GM10266 (cell line): ENCODE data around the gene OR3A1.
"Not testable (repeated sequence)": the region's sequence is repeated elsewhere in the genome, so short reads cannot be mapped to it uniquely, and the experiment has no call there.

ENCODE experiments used
- DNase-seq: peaks from one replicate; pipeline ENCODE4 v3.0.0; 2012; ENCODE audit errors: extremely low spot score
- TF ChIP-seq, protein P1 (sequence below): IDR thresholded peaks from 2 replicates; pipeline ENCODE4 v1.5.1; 2012; ENCODE audit warnings: mild to moderate bottlenecking, low read depth; ENCODE audit not compliant: control insufficient read depth, insufficient read depth; ENCODE audit errors: missing control alignments

OR3A1 gene

GRCh38 chr17:3276126-3276525, 22.0 kb downstream of the OR3A1 start:
- DNase-seq: no peak
- TF ChIP-seq, protein P1, sequence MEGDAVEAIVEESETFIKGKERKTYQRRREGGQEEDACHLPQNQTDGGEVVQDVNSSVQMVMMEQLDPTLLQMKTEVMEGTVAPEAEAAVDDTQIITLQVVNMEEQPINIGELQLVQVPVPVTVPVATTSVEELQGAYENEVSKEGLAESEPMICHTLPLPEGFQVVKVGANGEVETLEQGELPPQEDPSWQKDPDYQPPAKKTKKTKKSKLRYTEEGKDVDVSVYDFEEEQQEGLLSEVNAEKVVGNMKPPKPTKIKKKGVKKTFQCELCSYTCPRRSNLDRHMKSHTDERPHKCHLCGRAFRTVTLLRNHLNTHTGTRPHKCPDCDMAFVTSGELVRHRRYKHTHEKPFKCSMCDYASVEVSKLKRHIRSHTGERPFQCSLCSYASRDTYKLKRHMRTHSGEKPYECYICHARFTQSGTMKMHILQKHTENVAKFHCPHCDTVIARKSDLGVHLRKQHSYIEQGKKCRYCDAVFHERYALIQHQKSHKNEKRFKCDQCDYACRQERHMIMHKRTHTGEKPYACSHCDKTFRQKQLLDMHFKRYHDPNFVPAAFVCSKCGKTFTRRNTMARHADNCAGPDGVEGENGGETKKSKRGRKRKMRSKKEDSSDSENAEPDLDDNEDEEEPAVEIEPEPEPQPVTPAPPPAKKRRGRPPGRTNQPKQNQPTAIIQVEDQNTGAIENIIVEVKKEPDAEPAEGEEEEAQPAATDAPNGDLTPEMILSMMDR: no peak

DNA sequence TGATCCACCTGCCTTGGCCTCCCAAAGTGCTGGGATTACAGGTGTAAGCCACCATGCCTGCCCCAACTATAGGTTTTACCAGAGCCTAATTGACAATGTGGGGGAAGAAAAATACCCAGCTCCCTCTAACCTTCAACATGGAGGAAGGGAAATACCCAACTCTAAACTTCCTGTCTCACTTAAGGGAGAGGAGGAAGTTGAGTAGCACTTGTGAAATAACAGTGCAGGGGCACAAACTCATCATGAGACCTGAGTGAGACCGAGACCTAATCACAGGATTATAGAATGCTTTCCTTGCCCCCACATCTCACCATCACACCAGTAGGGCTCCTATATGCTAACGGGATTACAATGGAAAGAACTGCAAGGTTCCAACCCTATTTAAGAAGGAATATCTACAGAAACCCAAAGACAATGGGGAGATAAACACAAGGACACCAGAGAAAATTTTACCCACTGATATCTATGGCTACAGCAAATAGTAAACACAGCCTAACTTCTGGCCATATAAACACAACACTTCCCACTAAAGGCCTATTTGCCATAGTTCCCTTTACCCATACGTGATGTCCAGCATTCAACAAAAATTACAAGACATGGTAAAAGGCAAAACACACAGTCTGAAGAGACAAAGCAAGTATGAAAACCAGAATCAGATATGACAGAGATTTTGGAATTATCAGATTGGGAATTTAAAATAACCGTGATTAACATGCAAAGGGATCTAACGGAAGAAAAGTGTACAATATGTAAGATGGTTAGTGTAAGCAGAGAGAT, 26.9 kb downstream of the OR3A1 start:
- no peak for DNase-seq
- TF ChIP-seq, protein P1: no peak

DNA sequence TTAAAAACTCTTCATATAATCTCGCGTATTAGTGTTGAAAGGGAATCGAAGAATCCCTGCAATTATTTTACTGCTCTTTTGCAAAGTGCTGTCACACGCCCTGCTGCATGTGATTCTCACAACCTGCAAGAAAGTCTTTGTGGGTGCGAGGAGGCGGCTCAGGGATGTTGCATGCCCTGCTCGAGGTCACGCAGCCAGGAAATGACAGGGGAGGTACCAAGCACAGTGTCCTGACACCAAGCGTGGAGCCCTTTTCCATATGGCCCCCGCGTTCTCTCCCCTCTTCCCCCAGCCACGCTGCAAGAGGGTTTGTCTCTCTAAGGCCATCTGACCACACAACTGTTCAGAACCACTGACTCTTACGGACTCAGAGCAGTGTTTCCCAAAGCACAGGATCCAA, 37.6 kb downstream of the OR3A1 start:
- TF ChIP-seq, protein P1: no peak
- DNase-seq: no peak

DNA sequence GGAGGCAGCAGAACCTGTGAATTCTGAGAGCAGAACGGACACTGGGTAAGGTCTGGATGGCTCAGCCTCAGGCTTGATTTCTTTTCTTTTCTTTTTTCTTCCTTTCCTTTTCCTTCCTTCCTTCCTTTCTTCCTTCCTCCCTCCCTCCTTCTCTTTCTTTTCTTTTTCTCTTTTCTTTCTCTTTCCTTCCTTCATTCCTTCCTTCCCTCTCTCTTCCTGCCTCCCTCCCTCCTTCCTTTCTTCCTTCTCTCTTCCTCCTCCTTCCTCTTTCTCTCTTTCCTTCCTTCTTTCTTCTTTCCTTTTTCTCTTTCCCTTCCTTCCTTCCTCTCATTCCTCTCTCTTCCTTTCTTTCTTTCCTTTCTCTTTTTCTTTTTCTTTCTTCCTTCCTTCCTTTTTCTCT, 38.0 kb downstream of the OR3A1 start:
- no peak for DNase-seq
- TF ChIP-seq, protein P1: no peak

- no peak for DNase-seq
- TF ChIP-seq, protein P1: no peak
Observed at GRCh38 chr17:3256575-3256974, 41.6 kb downstream of the OR3A1 start.

DNA sequence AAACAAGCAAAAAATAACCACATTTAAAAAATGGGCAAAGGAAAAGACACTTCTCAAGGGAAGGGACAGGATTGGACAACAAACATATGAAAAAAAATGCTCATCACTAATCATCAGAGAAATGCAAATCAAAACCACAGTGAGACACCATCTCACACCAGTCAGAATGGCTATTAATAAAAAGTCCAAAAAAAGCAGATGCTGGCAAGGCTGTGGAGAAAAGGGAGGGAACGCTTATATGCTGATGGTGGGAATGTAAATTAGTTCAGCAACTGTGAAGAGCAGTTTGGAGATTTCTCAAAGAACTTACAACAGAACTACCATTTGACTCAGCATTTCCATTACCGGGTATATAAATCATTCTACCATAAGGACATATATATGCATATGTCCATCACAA, 49.1 kb downstream of the OR3A1 start:
- not testable (repeated sequence) for DNase-seq

- not testable (repeated sequence) for DNase-seq
Observed at GRCh38 chr17:3244841-3245240, 53.3 kb downstream of the OR3A1 start.

DNA sequence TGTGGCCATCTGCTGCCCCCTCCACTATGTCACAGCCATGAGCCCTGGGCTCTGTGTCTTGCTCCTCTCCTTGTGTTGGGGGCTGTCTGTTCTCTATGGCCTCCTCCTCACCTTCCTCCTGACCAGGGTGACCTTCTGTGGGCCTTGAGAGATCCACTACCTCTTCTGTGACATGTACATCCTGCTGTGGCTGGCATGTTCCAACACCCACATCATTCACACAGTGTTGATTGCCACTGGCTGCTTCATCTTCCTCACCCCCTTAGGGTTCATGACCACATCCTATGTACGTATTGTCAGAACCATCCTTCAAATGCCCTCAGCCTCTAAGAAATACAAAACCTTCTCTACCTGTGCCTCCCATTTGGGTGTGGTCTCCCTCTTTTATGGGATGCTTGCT, 57.1 kb downstream of the OR3A1 start:
- not testable (repeated sequence) for DNase-seq
